Parathyroid adenoma (tissue), 2 donors: Measurements from ENCODE around the gene IL17B.

ENCODE experiments used
- H2AFZ ChIP-seq: fragments of 300-600 bp; sonication (generic); one replicate; pipeline ENCODE4 v1.7.0; 2017; ENCODE audit warnings: antibody characterized with exemption, mild to moderate bottlenecking
- H3K27ac ChIP-seq: fragments of 300-600 bp; sonication (generic); one replicate; pipeline ENCODE4 v1.7.0; 2017
- H3K27me3 ChIP-seq: fragments of 300-600 bp; sonication (generic); one replicate; pipeline ENCODE4 v1.7.0; 2017; ENCODE audit warnings: low read length; ENCODE audit not compliant: control insufficient read depth, insufficient read depth
- H3K36me3 ChIP-seq: fragments of 300-600 bp; sonication (generic); one replicate; pipeline ENCODE4 v1.7.0; 2017; ENCODE audit warnings: low read length; ENCODE audit not compliant: control insufficient read depth, insufficient read depth
- H3K4me1 ChIP-seq: fragments of 300-600 bp; sonication (generic); one replicate; pipeline ENCODE4 v1.7.0; 2017; ENCODE audit warnings: control low read depth
- H3K4me2 ChIP-seq: fragments of 300-600 bp; sonication (generic); one replicate; pipeline ENCODE4 v1.7.0; 2017; ENCODE audit warnings: low read length
- H3K4me3 ChIP-seq: fragments of 300-600 bp; sonication (generic); one replicate; pipeline ENCODE4 v1.7.0; 2017; ENCODE audit warnings: low read depth, low read length
- H3K79me2 ChIP-seq: fragments of 300-600 bp; sonication (generic); one replicate; pipeline ENCODE4 v1.7.0; 2017; ENCODE audit warnings: control low read depth
- H3K9ac ChIP-seq: fragments of 300-600 bp; sonication (generic); one replicate; pipeline ENCODE4 v1.7.0; 2017; ENCODE audit warnings: mild to moderate bottlenecking
- H3K9me3 ChIP-seq: fragments of 300-600 bp; sonication (generic); one replicate; pipeline ENCODE4 v1.7.0; 2017; ENCODE audit warnings: low read length; ENCODE audit not compliant: control insufficient read depth
- CTCF ChIP-seq: fragments of 300-600 bp; sonication (generic); IDR thresholded peaks from one replicate; pipeline ENCODE4 v1.7.0; 2017; ENCODE audit warnings: antibody characterized with exemption, mild to moderate bottlenecking
- donor health status: primary hyperparathyroidism.

IL17B gene

DNA sequence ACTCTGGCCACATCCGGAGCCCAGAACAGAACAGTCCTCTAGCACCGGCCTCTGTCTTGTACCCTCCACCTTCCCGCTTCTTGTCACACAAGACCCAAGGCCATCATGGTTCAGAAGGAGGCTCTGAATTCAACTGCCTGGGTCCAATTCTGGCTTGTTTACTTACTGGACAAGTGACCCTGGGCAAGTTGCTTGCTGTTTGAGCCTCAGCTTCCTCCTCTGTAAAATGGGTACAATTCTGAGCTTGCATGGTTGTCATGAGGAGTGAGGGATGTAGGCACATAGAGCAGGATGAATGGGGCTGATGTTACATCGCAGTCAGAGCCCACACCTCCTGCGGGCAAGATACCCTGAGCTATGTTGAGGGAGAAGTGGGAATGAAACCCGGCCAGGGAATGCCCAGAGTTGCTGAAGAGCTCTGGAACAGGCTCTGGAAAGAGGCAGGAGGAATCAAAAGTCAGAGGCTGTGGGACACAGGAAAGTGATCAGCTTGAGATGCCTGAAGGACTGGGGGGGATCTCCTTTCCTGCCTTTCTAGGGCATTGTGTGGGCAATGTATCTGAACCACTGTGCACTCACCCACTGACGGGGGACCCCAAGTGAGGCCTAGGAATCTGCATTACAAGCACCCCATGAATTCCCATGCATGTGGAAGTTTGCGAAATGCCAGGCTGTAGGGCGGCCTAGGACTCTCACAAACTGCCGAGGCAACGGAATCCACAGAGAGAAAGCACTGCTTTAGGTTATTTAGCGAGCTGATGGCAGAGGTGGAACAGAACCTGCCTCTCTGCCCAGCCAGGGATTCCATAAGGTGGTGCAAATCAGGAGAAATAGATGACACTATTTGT, 29.4 kb upstream of the IL17B start:
- Histone ChIP-seq H3K79me2 (no peaks in the 10 kb centered on the region), H2AFZ (no peak overlapping the region), H3K4me1 (no peaks in the 10 kb centered on the region), H3K9ac (no peak overlapping the region), H3K4me2 (no peak overlapping the region), H3K27me3 (no peaks in the 10 kb centered on the region), H3K27ac (no peak overlapping the region), H3K4me3 (no peak overlapping the region), H3K36me3 (no peaks in the 10 kb centered on the region), H3K9me3 (no peaks in the 10 kb centered on the region)
- no peak for TF ChIP-seq CTCF

GRCh38 chr5:149407323-149408251, 28.5 kb upstream of the IL17B start:
- no peak overlapping the region for H3K4me2 ChIP-seq
- no peaks in the 10 kb centered on the region for H3K79me2 ChIP-seq
- peak overlapping the region; percentile 24 for H3K27ac ChIP-seq
- H3K9ac ChIP-seq: no peak overlapping the region
- H3K27me3 ChIP-seq: no peaks in the 10 kb centered on the region
- TF ChIP-seq CTCF: no peak
- no peaks in the 10 kb centered on the region for H3K36me3 ChIP-seq
- no peak overlapping the region for H2AFZ ChIP-seq
- no peaks in the 10 kb centered on the region for H3K4me1 ChIP-seq
- no peaks in the 10 kb centered on the region for H3K9me3 ChIP-seq
- no peak overlapping the region for H3K4me3 ChIP-seq

- no peak for TF ChIP-seq CTCF
- Histone ChIP-seq H3K36me3 (no peaks in the 10 kb centered on the region), H2AFZ (no peak overlapping the region), H3K27ac (peak overlapping the region; percentile 24), H3K4me2 (no peak overlapping the region), H3K9me3 (no peaks in the 10 kb centered on the region), H3K79me2 (no peaks in the 10 kb centered on the region), H3K4me3 (no peak overlapping the region), H3K9ac (no peak overlapping the region), H3K4me1 (no peaks in the 10 kb centered on the region), H3K27me3 (no peaks in the 10 kb centered on the region)
Observed at GRCh38 chr5:149406979-149407306, 27.9 kb upstream of the IL17B start.

GRCh38 chr5:149406203-149406978, 27.3 kb upstream of the IL17B start:
- H3K79me2 ChIP-seq: no peaks in the 10 kb centered on the region
- no peak overlapping the region for H3K4me2 ChIP-seq
- no peaks in the 10 kb centered on the region for H3K27me3 ChIP-seq
- H3K36me3 ChIP-seq: no peaks in the 10 kb centered on the region
- H2AFZ ChIP-seq: no peak overlapping the region
- peak overlapping the region; percentile 24 for H3K27ac ChIP-seq
- no peak overlapping the region for H3K9ac ChIP-seq
- no peaks in the 10 kb centered on the region for H3K9me3 ChIP-seq
- no peak for TF ChIP-seq CTCF
- H3K4me1 ChIP-seq: no peaks in the 10 kb centered on the region
- no peak overlapping the region for H3K4me3 ChIP-seq
